Panc1 (cell line): ENCODE measurements around the gene CDC42BPA. TPM values are rescaled to one million over a fixed set of nuclear protein-coding genes. Genes with fewer than 3 reads are reported as not detected.

Experiments used
- ATAC-seq: fragments of 200-7000 bp; cut with Tn5 transposase; 2 replicates; pipeline ENCODE4 v1.9.1; 2020; ENCODE audit warnings: mild to moderate bottlenecking, moderate library complexity
- BruUV-seq: library from RNA; stranded (reverse); fragments of 400-500 nt; replicated peaks from 2 replicates; lab custom pipeline; 2021; lab: Mats Ljungman, UMichigan
- CTCF ChIA-PET: fragments of 300-600 bp; sonication (Branson Sonifier 250); formaldehyde crosslinking; loops from one replicate; lab custom pipeline; 2022; ENCODE audit warnings: antibody characterized with exemption; lab: Charles Lee
- POLR2A ChIA-PET: fragments of 300-600 bp; sonication (Branson Sonifier 250); formaldehyde crosslinking; loops from one replicate; lab custom pipeline; 2022; ENCODE audit warnings: antibody characterized with exemption; lab: Charles Lee
- DNase-seq: peaks from one replicate; pipeline ENCODE4 v3.0.0-alpha.2; 2010; ENCODE audit warnings: low read depth, low spot score
- H3K27ac ChIP-seq: 2 replicates; pipeline ENCODE4 v1.5.1; 2011; ENCODE audit warnings: mild to moderate bottlenecking, low read length, inconsistent platforms
- H3K27me3 ChIP-seq: fragments of 200-500 bp; sonication (Bioruptor generic); 2 replicates; pipeline ENCODE4 v1.6.0; 2014; ENCODE audit warnings: low read length, inconsistent platforms; ENCODE audit not compliant: control insufficient read depth, insufficient read depth
- H3K36me3 ChIP-seq: fragments of 200-500 bp; sonication (Bioruptor generic); 2 replicates; pipeline ENCODE4 v1.5.1; 2014; ENCODE audit warnings: inconsistent platforms, mild to moderate bottlenecking, low read length, moderate library complexity; ENCODE audit not compliant: control insufficient read depth, insufficient read depth
- H3K4me1 ChIP-seq: 2 replicates; pipeline ENCODE4 v1.5.1; 2011; ENCODE audit warnings: inconsistent platforms, mild to moderate bottlenecking, low read length, moderate library complexity; ENCODE audit not compliant: control insufficient read depth, insufficient read depth
- H3K4me3 ChIP-seq, 2 experiments: 2 replicates each; pipeline ENCODE4 v1.5.1; 2011 to 2012; ENCODE audit warnings: low read depth in 2 of 2, low read length in 2 of 2, mild to moderate bottlenecking in 2 of 2, inconsistent platforms in 1 of 2, moderate library complexity in 1 of 2
- H3K9me3 ChIP-seq: fragments of 200-500 bp; sonication (Bioruptor generic); 2 replicates; pipeline ENCODE4 v1.5.1; 2014; ENCODE audit warnings: low read depth, mild to moderate bottlenecking, inconsistent platforms, low read length, moderate library complexity; ENCODE audit not compliant: control insufficient read depth, insufficient read depth
- CTCF ChIP-seq: fragments of 450-650 bp; IDR thresholded peaks from 2 replicates; pipeline ENCODE4 v1.5.1; 2017; ENCODE audit warnings: mild to moderate bottlenecking
- POLR2AphosphoS5 ChIP-seq: IDR thresholded peaks from 2 replicates; pipeline ENCODE4 v1.6.1; 2012; ENCODE audit warnings: mild to moderate bottlenecking, low read depth, low read length, moderate library complexity
- REST ChIP-seq, 2 experiments: IDR thresholded peaks; 2 replicates each; pipeline ENCODE4 v1.6.1; 2011 to 2012; ENCODE audit warnings: low read depth in 2 of 2, control low read depth in 1 of 2, low read length in 1 of 2, mild to moderate bottlenecking in 1 of 2, moderate library complexity in 1 of 2; ENCODE audit not compliant: insufficient read depth in 1 of 2
- SIN3A ChIP-seq: IDR thresholded peaks from 2 replicates; pipeline ENCODE4 v1.6.1; 2012; ENCODE audit warnings: low read depth, mild to moderate bottlenecking, low read length, moderate library complexity, borderline replicate concordance; ENCODE audit not compliant: insufficient read depth
- TCF7L2 ChIP-seq: IDR thresholded peaks from 2 replicates; pipeline ENCODE4 v1.6.1; 2011; ENCODE audit warnings: mild to moderate bottlenecking, low read depth, low read length, inconsistent platforms
- in situ Hi-C: cut with HindIII; loops from 2 replicates; pipeline ENCODE4 v1.10.0; 2016; ENCODE audit warnings: low sequenced_read_pairs, low pct_unique_long_range_greater_than_20kb
- intact Hi-C: fragments of 100-400 bp; cut with micrococcal nuclease; formaldehyde crosslinking; loops from one replicate; pipeline ENCODE4 v1.10.0; 2022; ENCODE audit not compliant: unreplicated experiment
- total RNA-seq: library from RNA; stranded (reverse); gene quantifications from one replicate; pipeline ENCODE4 v1.2.1, GENCODE V29; 2021; ENCODE audit not compliant: unreplicated experiment

CDC42BPA gene
- total RNA-seq, 1 experiment from 2014 or later: 32.8 TPM

GRCh38 chr1:226951286-226952117, 366.8 kb downstream of the CDC42BPA start:
- intact Hi-C loops (no loop called here), in situ Hi-C loops (no loop called here)
- BruUV-seq: no TSS peak
- H3K4me1 ChIP-seq: peaks cover 3% of the 10 kb centered on the region; the same call in 1 of the 2 replicates
- no peak overlapping the region for H3K27ac ChIP-seq
- ATAC-seq (no peak), DNase-seq (no peak)
- H3K9me3 ChIP-seq: no peaks in the 10 kb centered on the region
- TF ChIP-seq CTCF (no peak), REST (IDR thresholded peaks at IDR 0.05; ENCODE audit: insufficient read depth in 1 of 2, low read depth in 2 of 2, low read length in 1 of 2) (no peak), SIN3A (no peak), TCF7L2 (no peak), POLR2AphosphoS5 (no peak)
- H3K4me3 ChIP-seq: no peak overlapping the region
- no peaks in the 10 kb centered on the region for H3K27me3 ChIP-seq
- CTCF ChIA-PET: no interaction called here
- POLR2A ChIA-PET: no interaction called here
- H3K36me3 ChIP-seq: no peaks in the 10 kb centered on the region

- intact Hi-C loops: no loop called here
- no peak for DNase-seq
- Histone ChIP-seq H3K4me3 (no peak overlapping the region), H3K27ac (no peak overlapping the region), H3K36me3 (no peaks in the 10 kb centered on the region), H3K9me3 (no peaks in the 10 kb centered on the region), H3K4me1 (peaks cover 5% of the 10 kb centered on the region), H3K27me3 (no peaks in the 10 kb centered on the region)
- ChIA-PET CTCF (no interaction called here), POLR2A (no interaction called here)
- no peak for ATAC-seq
- in situ Hi-C loops: no loop called here
- no TSS peak for BruUV-seq
- TF ChIP-seq TCF7L2 (no peak), SIN3A (no peak), CTCF (no peak)
Measured at GRCh38 chr1:226950871-226951270, 367.4 kb downstream of the CDC42BPA start.
